Lower leg skin (tissue), 3 donors: Measurements from ENCODE around the gene ASXL1.

Experiments
- POLR2A ChIP-seq, 2 donors: fragments of 450-650 bp; IDR thresholded peaks; one replicate each; pipeline ENCODE4 v1.6.1; 2016 to 2017; ENCODE audit warnings: antibody characterized with exemption in 2 of 2, mild to moderate bottlenecking in 1 of 2, moderate library complexity in 1 of 2
- TF ChIP-seq, protein P1 (sequence below), 3 donors: fragments of 450-650 bp; IDR thresholded peaks; one replicate each; pipeline ENCODE4 v1.5.1; 2016; ENCODE audit warnings: antibody characterized with exemption in 3 of 3, mild to moderate bottlenecking in 3 of 3, moderate library complexity in 2 of 3

DNA sequence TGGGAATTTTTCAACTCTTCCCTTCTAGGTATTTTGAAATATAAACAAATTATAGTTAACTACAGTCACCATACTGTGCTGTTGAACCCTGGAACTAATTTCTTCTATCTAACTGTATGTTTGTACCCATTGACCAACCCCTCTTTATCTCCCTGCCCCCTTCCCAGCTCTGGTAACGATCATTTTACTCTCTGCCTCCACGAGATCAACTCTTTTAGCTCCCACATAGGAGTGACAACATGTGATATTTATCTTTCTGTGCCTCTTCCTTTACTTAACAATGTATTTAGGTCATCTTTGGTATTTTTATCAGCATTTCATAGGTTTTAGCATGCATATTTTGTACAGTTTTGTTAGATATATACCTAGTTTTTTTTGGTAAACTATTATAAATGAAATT is 45.9 kb downstream of the ASXL1 start:
- TF ChIP-seq, protein P1, sequence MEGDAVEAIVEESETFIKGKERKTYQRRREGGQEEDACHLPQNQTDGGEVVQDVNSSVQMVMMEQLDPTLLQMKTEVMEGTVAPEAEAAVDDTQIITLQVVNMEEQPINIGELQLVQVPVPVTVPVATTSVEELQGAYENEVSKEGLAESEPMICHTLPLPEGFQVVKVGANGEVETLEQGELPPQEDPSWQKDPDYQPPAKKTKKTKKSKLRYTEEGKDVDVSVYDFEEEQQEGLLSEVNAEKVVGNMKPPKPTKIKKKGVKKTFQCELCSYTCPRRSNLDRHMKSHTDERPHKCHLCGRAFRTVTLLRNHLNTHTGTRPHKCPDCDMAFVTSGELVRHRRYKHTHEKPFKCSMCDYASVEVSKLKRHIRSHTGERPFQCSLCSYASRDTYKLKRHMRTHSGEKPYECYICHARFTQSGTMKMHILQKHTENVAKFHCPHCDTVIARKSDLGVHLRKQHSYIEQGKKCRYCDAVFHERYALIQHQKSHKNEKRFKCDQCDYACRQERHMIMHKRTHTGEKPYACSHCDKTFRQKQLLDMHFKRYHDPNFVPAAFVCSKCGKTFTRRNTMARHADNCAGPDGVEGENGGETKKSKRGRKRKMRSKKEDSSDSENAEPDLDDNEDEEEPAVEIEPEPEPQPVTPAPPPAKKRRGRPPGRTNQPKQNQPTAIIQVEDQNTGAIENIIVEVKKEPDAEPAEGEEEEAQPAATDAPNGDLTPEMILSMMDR (IDR thresholded peaks at IDR 0.05) = no peak
- no peak for TF ChIP-seq POLR2A (IDR thresholded peaks at IDR 0.05)
